ENCODE results near the gene LRP11. TPM values are rescaled to one million over a fixed set of nuclear protein-coding genes. Genes with fewer than 3 reads are reported as not detected.
A peak's percentile ranks its signal among the peaks of the same experiment; 100 is the strongest.
"Not testable (repeated sequence)": the region's sequence is repeated elsewhere in the genome, so short reads cannot be mapped to it uniquely, and the experiment has no call there.

The LRP11 gene
- total RNA-seq, 3 donors from 2014 or later (not counting 1 experiment from before 2014, with no cell fraction given), result 0.16 to 0.43 (median 0.26) TPM

GRCh38 chr6:149852881-149853280, 11.3 kb downstream of the LRP11 start:
- intact Hi-C loops (cut with micrococcal nuclease), result no loop called here
- ATAC-seq, result no peak
- no peak overlapping the region for H3K4me3 ChIP-seq (ENCODE audit: low read length)
- H3K4me1 ChIP-seq (ENCODE audit: control insufficient read depth, insufficient read depth, low read length), result peaks cover 15% of the 10 kb centered on the region
- Mint-ChIP-seq H3K27ac (no peak overlapping the region), H3K4me3 (no peak overlapping the region), H3K27me3 (ENCODE audit: low read depth in 2 of 2) (peaks cover 29 to 43% of the 10 kb centered on the region in 2 donors), H3K4me1 (peaks cover 8 to 13% of the 10 kb centered on the region in 2 donors), H3K9me3 (no peaks in the 10 kb centered on the region), H3K36me3 (no peaks in the 10 kb centered on the region)
- H3K36me3 ChIP-seq (ENCODE audit: control insufficient read depth, insufficient read depth, low read length), result no peaks in the 10 kb centered on the region
- 22% methylated on average over 10 of the region's 12 CpGs for WGBS (ENCODE audit: insufficient coverage)
- H3K27me3 ChIP-seq (ENCODE audit: control insufficient read depth, insufficient read depth, low read length), result no peaks in the 10 kb centered on the region
- no peak for DNase-seq
- H3K27ac ChIP-seq (ENCODE audit: low read length), result no peak overlapping the region
- no peak for TF ChIP-seq CTCF (IDR thresholded peaks at IDR 0.05)
- no peaks in the 10 kb centered on the region for H3K9me3 ChIP-seq (ENCODE audit: control insufficient read depth, insufficient read depth, low read length)

GRCh38 chr6:149852180-149852579, 12.0 kb downstream of the LRP11 start:
- H3K4me3 ChIP-seq (ENCODE audit: low read length), result no peak overlapping the region
- Mint-ChIP-seq H3K9me3 (no peaks in the 10 kb centered on the region), H3K4me1 (peaks cover 8 to 13% of the 10 kb centered on the region in 2 donors), H3K27me3 (ENCODE audit: low read depth in 2 of 2) (peaks cover 29 to 42% of the 10 kb centered on the region in 2 donors), H3K4me3 (no peak overlapping the region), H3K36me3 (no peaks in the 10 kb centered on the region), H3K27ac (no peak overlapping the region)
- peak in 1 of 2 donors; percentile 14 for DNase-seq
- H3K27me3 ChIP-seq (ENCODE audit: control insufficient read depth, insufficient read depth, low read length), result no peaks in the 10 kb centered on the region
- no peaks in the 10 kb centered on the region for H3K36me3 ChIP-seq (ENCODE audit: control insufficient read depth, insufficient read depth, low read length)
- 15% methylated on average over 6 of the region's 6 CpGs for WGBS (ENCODE audit: insufficient coverage)
- H3K4me1 ChIP-seq (ENCODE audit: control insufficient read depth, insufficient read depth, low read length), result peaks cover 15% of the 10 kb centered on the region
- peak in 2 of 3 donors; percentile 38 to 55 for ATAC-seq
- H3K9me3 ChIP-seq (ENCODE audit: control insufficient read depth, insufficient read depth, low read length), result no peaks in the 10 kb centered on the region
- no peak overlapping the region for H3K27ac ChIP-seq (ENCODE audit: low read length)
- intact Hi-C loops (cut with micrococcal nuclease), result no loop called here
- no peak for TF ChIP-seq CTCF (IDR thresholded peaks at IDR 0.05)

- peaks cover 8 to 13% of the 10 kb centered on the region in 2 donors for H3K4me1 Mint-ChIP-seq
- no peak overlapping the region for H3K27ac Mint-ChIP-seq
- no peaks in the 10 kb centered on the region for H3K27me3 ChIP-seq (ENCODE audit: control insufficient read depth, insufficient read depth, low read length)
- ATAC-seq (no peak), DNase-seq (no peak)
- H3K4me3 ChIP-seq (ENCODE audit: low read length), result no peak overlapping the region
- no peak for TF ChIP-seq CTCF (IDR thresholded peaks at IDR 0.05)
- H3K27me3 Mint-ChIP-seq (ENCODE audit: low read depth in 2 of 2), result peaks cover 29 to 39% of the 10 kb centered on the region in 2 donors
- H3K27ac ChIP-seq (ENCODE audit: low read length), result no peak overlapping the region
- WGBS (ENCODE audit: insufficient coverage), result 62% methylated on average over 5 of the region's 5 CpGs
- no peak overlapping the region for H3K4me3 Mint-ChIP-seq
- H3K36me3 ChIP-seq (ENCODE audit: control insufficient read depth, insufficient read depth, low read length), result no peaks in the 10 kb centered on the region
- H3K36me3 Mint-ChIP-seq, result no peaks in the 10 kb centered on the region
- H3K9me3 Mint-ChIP-seq, result no peaks in the 10 kb centered on the region
- H3K4me1 ChIP-seq (ENCODE audit: control insufficient read depth, insufficient read depth, low read length), result peaks cover 15% of the 10 kb centered on the region
- H3K9me3 ChIP-seq (ENCODE audit: control insufficient read depth, insufficient read depth, low read length), result no peaks in the 10 kb centered on the region
- intact Hi-C loops (cut with micrococcal nuclease), result no loop called here
Measured at GRCh38 chr6:149851461-149852110, 12.6 kb downstream of the LRP11 start.

GRCh38 chr6:149848343-149848742, 15.8 kb downstream of the LRP11 start:
- 62% methylated on average over 3 of the region's 4 CpGs for WGBS (ENCODE audit: insufficient coverage)
- intact Hi-C loops (cut with micrococcal nuclease); H3K9me3 ChIP-seq (ENCODE audit: control insufficient read depth, insufficient read depth, low read length); H3K36me3 Mint-ChIP-seq; ATAC-seq; H3K36me3 ChIP-seq (ENCODE audit: control insufficient read depth, insufficient read depth, low read length); H3K9me3 Mint-ChIP-seq; DNase-seq; H3K27ac ChIP-seq (ENCODE audit: low read length); H3K27me3 ChIP-seq (ENCODE audit: control insufficient read depth, insufficient read depth, low read length); H3K4me3 ChIP-seq (ENCODE audit: low read length); H3K4me3 Mint-ChIP-seq; H3K27ac Mint-ChIP-seq: not testable (repeated sequence)
- Mint-ChIP-seq H3K27me3 (ENCODE audit: low read depth in 2 of 2) (peaks cover 26 to 30% of the 10 kb centered on the region in 2 donors), H3K4me1 (peaks cover 8 to 13% of the 10 kb centered on the region in 2 donors)
- H3K4me1 ChIP-seq (ENCODE audit: control insufficient read depth, insufficient read depth, low read length), result peaks cover 12% of the 10 kb centered on the region
